Measurements from ENCODE around the gene HOXB13.

Gene HOXB13

GRCh38 chr17:48755356-48755755 is 26.8 kb upstream of the HOXB13 start:
- H3K27me3 ChIP-seq (ENCODE audit: control insufficient read depth, insufficient read depth, low read length): peaks cover 97% of the 10 kb centered on the region
- peak overlapping the region; percentile 18 for H3K4me3 ChIP-seq (ENCODE audit: low read depth, low read length)
- H3K9ac ChIP-seq (ENCODE audit: low read depth, low read length): no peak overlapping the region
- no peaks in the 10 kb centered on the region for H3K4me1 ChIP-seq (ENCODE audit: control insufficient read depth, insufficient read depth, low read length)
- no peaks in the 10 kb centered on the region for H3K9me3 ChIP-seq (ENCODE audit: control insufficient read depth, insufficient read depth, low read length)
- no peaks in the 10 kb centered on the region for H3K36me3 ChIP-seq (ENCODE audit: control insufficient read depth, insufficient read depth, low read length)

DNA sequence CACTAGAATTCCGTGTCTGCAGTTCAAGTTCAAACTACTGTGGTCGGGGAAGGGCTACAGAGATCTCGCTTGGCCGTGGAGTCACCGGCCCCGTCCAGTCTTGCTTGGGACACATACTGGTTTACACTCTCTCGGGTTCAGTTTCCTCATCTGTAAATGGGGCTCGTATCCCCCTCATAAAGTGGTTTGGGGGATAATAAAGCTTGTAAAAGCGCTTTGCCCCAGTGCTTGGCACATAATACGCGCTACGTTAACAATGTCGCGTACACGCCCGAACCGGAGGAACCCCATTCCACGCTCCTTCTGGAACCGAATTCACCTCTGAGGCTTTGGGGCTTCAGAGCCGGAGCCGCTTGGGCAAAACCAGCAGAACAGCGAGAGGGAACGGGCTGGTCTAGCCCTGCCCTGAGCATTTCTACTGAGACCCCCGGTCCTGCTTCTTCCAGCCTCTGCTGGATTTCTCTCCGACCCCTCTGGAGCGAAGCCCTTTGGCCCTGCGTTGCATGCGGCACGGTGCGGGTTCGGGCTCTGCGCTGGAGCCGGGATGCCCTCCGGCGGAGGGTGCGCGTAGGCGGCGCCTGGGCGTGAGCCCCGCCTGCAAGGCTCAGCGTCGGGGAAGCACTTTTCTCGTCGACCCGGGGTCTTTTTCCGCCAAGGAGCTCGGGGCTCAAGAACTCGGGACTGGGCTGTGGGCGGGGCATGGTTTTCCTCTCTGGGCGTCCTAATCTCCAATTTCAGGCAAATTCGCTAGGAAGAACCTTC is 26.1 kb upstream of the HOXB13 start:
- Histone ChIP-seq H3K36me3 (ENCODE audit: control insufficient read depth, insufficient read depth, low read length) (no peaks in the 10 kb centered on the region), H3K9ac (ENCODE audit: low read depth, low read length) (no peak overlapping the region), H3K4me1 (ENCODE audit: control insufficient read depth, insufficient read depth, low read length) (no peaks in the 10 kb centered on the region), H3K27me3 (ENCODE audit: control insufficient read depth, insufficient read depth, low read length) (peaks cover 98% of the 10 kb centered on the region), H3K9me3 (ENCODE audit: control insufficient read depth, insufficient read depth, low read length) (no peaks in the 10 kb centered on the region), H3K4me3 (ENCODE audit: low read depth, low read length) (peak overlapping the region; percentile 35)

DNA sequence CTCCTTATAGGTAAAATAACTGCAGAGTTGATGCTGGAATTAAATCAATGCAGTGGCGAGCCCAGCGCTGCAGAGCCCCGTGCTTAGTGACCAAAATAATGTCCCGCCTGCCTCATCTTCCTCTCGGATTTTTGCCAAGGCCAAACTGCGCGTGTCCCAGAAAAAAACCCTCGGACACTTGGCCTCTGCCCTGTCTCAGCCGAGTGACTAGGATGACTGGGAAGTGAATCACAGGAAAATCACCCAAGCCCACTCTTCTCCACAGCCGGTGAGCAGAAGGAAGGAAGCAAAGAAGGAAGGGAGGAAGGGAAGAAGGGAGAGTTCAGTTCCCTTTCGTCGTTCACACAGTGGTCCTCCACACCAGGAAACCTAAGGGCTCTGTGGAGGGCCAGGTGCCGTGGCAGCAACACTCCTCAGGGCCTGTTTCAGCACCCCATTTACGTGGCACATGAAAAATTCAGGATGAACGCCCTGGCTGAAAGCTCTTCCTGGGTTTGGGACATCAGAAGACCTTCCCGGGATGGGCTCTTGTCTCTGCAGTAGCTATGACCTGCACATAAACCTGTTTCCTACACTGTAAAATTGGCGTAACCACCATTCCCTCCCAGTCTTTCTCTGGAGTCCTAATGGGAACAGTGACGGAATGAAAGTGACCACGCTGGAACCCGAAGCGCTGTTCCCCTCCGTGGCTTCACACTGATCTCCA is 25.4 kb upstream of the HOXB13 start:
- H3K9ac ChIP-seq (ENCODE audit: low read depth, low read length): no peak overlapping the region
- H3K4me1 ChIP-seq (ENCODE audit: control insufficient read depth, insufficient read depth, low read length): no peaks in the 10 kb centered on the region
- no peaks in the 10 kb centered on the region for H3K36me3 ChIP-seq (ENCODE audit: control insufficient read depth, insufficient read depth, low read length)

GRCh38 chr17:48752399-48753288 is 24.1 kb upstream of the HOXB13 start:
- Histone ChIP-seq H3K4me1 (ENCODE audit: control insufficient read depth, insufficient read depth, low read length) (no peaks in the 10 kb centered on the region), H3K36me3 (ENCODE audit: control insufficient read depth, insufficient read depth, low read length) (no peaks in the 10 kb centered on the region), H3K4me3 (ENCODE audit: low read depth, low read length) (peak overlapping the region; percentile 28), H3K9ac (ENCODE audit: low read depth, low read length) (no peak overlapping the region), H3K27me3 (ENCODE audit: control insufficient read depth, insufficient read depth, low read length) (peaks cover 100% of the 10 kb centered on the region), H3K9me3 (ENCODE audit: control insufficient read depth, insufficient read depth, low read length) (no peaks in the 10 kb centered on the region)

More for the DNA sequence above, 25.4 kb upstream of the HOXB13 start:
- Histone ChIP-seq H3K27me3 (ENCODE audit: control insufficient read depth, insufficient read depth, low read length) (peaks cover 98% of the 10 kb centered on the region), H3K4me3 (ENCODE audit: low read depth, low read length) (peak overlapping the region; percentile 35), H3K9me3 (ENCODE audit: control insufficient read depth, insufficient read depth, low read length) (no peaks in the 10 kb centered on the region)

GRCh38 chr17:48751733-48752398 is 23.3 kb upstream of the HOXB13 start:
- no peaks in the 10 kb centered on the region for H3K9me3 ChIP-seq (ENCODE audit: control insufficient read depth, insufficient read depth, low read length)
- no peak overlapping the region for H3K9ac ChIP-seq (ENCODE audit: low read depth, low read length)
- H3K27me3 ChIP-seq (ENCODE audit: control insufficient read depth, insufficient read depth, low read length): peaks cover 100% of the 10 kb centered on the region
- H3K4me1 ChIP-seq (ENCODE audit: control insufficient read depth, insufficient read depth, low read length): no peaks in the 10 kb centered on the region
- H3K4me3 ChIP-seq (ENCODE audit: low read depth, low read length): peak overlapping the region; percentile 28
- H3K36me3 ChIP-seq (ENCODE audit: control insufficient read depth, insufficient read depth, low read length): no peaks in the 10 kb centered on the region

DNA sequence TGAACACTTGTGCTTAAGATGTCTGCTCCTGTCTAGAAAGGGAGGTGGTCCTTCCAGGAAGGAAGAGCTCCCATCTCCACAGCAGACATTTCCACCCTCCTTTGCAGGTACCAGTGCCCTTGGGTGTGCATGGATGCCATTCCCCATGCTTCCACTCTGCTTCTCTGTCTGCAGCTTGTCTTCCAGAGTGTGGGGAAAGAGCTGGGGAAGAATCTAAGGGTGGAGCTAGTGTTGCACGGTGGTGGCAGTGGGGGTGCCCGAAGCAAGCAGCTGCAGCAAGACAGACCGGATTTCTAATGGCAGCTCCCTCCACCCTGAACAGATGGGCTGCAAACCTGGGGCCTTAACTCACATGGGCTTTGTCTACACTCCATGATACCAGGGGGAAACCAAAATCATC is 22.6 kb upstream of the HOXB13 start:
- peaks cover under 1% of the 10 kb centered on the region for H3K4me1 ChIP-seq (ENCODE audit: control insufficient read depth, insufficient read depth, low read length)
- no peaks in the 10 kb centered on the region for H3K9me3 ChIP-seq (ENCODE audit: control insufficient read depth, insufficient read depth, low read length)
- H3K4me3 ChIP-seq (ENCODE audit: low read depth, low read length): peak overlapping the region; percentile 21
- H3K9ac ChIP-seq (ENCODE audit: low read depth, low read length): no peak overlapping the region
- peaks cover 100% of the 10 kb centered on the region for H3K27me3 ChIP-seq (ENCODE audit: control insufficient read depth, insufficient read depth, low read length)
- H3K36me3 ChIP-seq (ENCODE audit: control insufficient read depth, insufficient read depth, low read length): no peaks in the 10 kb centered on the region

DNA sequence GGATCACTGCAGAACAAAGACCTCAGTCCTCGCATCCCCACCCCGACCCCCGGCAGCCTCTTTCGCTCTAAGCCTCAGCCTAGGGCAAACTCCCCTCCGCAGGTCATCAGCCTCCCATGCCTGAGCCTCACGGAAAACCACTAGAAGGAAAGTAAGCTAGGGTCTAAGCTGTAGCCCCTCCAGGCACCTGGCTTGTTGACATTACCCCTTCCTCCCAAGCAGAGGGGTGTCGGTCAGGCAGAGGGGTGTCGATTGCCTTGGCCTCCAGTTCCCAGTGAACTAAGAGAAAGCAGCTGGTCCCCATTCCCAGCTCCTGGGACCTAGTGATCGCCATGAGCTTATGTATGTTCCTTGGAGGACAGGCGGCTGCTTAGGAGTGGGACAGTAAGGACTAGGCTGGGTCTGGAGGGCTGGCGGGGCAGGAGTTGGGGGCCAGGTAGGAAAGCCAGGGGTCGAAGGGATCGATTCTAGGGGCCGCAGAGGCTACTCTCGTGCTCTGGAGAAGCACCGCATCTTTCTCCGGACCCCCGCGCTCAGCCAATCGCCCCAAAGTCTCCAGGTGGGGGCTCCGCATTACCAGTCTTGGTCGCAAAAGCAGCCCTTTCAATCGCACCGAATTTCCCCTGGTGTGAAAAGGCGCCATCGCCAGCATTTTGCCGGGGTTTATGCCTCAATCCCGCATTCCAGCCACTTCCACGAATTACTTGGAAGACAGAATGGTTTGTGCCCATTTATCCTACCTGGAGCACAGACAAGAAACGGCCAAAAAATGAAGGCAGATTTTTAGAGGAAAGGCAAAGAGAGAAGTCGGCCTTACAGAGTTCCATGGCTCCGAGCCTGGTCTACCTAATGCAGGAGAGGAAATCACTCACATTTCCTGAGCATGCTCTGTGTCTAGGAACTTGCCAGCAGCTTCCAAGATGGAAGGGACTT is 21.3 kb upstream of the HOXB13 start:
- H3K4me1 ChIP-seq (ENCODE audit: control insufficient read depth, insufficient read depth, low read length): peaks cover 2% of the 10 kb centered on the region
- H3K4me3 ChIP-seq (ENCODE audit: low read depth, low read length): peak overlapping the region; percentile 28
- H3K27me3 ChIP-seq (ENCODE audit: control insufficient read depth, insufficient read depth, low read length): peaks cover 100% of the 10 kb centered on the region

GRCh38 chr17:48748718-48749566 is 20.4 kb upstream of the HOXB13 start:
- H3K4me1 ChIP-seq (ENCODE audit: control insufficient read depth, insufficient read depth, low read length): peaks cover 2% of the 10 kb centered on the region
- H3K9ac ChIP-seq (ENCODE audit: low read depth, low read length): no peak overlapping the region
- no peaks in the 10 kb centered on the region for H3K9me3 ChIP-seq (ENCODE audit: control insufficient read depth, insufficient read depth, low read length)
- peaks cover 100% of the 10 kb centered on the region for H3K27me3 ChIP-seq (ENCODE audit: control insufficient read depth, insufficient read depth, low read length)
- no peaks in the 10 kb centered on the region for H3K36me3 ChIP-seq (ENCODE audit: control insufficient read depth, insufficient read depth, low read length)
- no peak overlapping the region for H3K4me3 ChIP-seq (ENCODE audit: low read depth, low read length)

More for the DNA sequence above, 21.3 kb upstream of the HOXB13 start:
- Histone ChIP-seq H3K9me3 (ENCODE audit: control insufficient read depth, insufficient read depth, low read length) (no peaks in the 10 kb centered on the region), H3K9ac (ENCODE audit: low read depth, low read length) (no peak overlapping the region), H3K36me3 (ENCODE audit: control insufficient read depth, insufficient read depth, low read length) (no peaks in the 10 kb centered on the region)

DNA sequence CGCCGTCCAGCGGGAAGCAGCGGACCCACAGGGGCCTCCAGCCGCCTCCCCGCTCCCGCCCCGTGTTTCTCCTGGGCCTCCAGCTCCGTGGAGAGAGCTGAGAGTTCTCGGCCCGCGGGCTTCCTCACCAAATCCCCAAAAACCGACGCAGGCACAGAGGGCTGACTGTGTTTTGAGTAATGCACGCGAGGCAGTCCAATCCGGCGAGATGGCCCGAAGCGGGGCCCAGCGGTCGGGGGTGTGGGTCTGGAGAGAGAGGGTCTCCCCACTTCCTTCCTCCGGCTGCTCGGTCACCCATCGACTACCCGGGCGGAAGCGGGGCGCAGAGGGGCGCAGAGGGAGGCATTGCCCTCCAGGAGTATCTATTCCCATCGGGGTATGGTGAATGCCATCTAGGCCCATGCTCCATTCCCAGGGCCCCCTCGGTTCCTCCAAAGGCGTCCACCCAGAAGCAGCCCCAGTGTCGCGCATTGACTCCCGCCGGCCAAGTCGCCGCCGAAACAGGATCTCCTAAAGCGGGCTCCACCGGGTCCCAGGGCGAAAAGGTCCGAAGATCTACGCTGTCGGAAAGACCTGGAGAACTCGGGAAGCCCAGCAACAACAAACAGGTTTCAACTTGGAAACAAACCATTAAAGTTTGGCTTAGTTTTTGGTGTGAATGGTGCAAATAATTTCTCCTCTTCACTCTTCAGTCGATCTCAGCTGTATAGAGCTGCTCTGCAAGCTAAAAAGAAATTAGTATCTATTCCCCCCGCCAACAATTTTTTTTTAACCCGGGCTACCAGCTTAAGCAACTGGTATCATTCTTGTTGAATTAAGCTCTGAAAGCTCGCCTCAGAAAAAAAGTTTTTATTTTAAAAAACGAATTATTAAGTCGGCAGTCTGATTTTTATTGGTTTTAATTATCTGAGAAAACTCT is 19.2 kb upstream of the HOXB13 start:
- Histone ChIP-seq H3K4me3 (ENCODE audit: low read depth, low read length) (no peak overlapping the region), H3K36me3 (ENCODE audit: control insufficient read depth, insufficient read depth, low read length) (no peaks in the 10 kb centered on the region), H3K9me3 (ENCODE audit: control insufficient read depth, insufficient read depth, low read length) (no peaks in the 10 kb centered on the region), H3K9ac (ENCODE audit: low read depth, low read length) (no peak overlapping the region), H3K27me3 (ENCODE audit: control insufficient read depth, insufficient read depth, low read length) (peaks cover 100% of the 10 kb centered on the region), H3K4me1 (ENCODE audit: control insufficient read depth, insufficient read depth, low read length) (peaks cover 2% of the 10 kb centered on the region)
